ENCODE results near the gene CRYL1.
A peak's percentile ranks its signal among the peaks of the same experiment; 100 is the strongest.

The CRYL1 gene

GRCh38 chr13:20525601-20526544, at the start of gene CRYL1:
CRYL1 (minus strand) TSS chr13:20525857; CDS start chr13:20525794, 63 bp downstream.
- peak; percentile 64 for DNase-seq (ENCODE audit: low spot score)

DNA sequence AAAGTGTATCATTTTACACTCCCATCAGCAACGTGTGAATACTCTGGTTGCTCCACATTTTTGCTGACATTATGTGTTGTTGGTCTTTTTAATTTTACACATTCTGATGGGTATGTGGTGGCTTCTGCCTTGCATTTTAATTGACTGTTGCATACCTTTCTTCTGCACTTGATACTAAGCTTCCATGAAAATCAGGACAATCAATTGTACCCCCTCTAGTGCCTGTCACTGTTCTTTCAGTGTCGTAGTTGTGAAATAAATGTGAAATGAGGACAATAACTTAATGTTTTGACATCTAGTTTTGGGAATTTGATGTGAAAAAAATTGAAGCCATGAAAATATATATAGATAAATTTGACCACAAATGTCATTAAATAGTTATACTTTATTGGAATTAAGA, 48.0 kb upstream of the CRYL1 start:
- DNase-seq (ENCODE audit: low spot score): no peak

GRCh38 chr13:20573186-20573585, 47.5 kb upstream of the CRYL1 start:
- DNase-seq (ENCODE audit: low spot score): no peak

DNA sequence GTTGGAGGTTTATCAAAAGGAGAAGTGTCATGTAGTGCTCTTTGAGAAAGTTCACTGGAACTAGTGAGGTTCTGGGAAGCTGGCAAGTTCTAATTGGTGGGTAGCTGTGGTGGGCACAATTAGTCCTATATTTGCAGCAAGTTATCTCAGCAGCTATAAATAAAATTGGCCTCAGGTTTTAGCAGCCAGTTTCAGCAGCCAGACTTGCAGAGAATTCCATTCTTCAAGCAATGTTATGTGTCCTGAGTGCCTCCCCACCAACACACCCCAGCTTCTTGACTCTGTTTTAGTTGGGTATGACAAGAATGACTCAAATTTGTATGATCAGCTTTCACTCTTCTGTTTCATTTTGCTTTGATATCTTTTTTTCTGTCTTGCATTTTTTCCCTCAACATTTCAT, 46.0 kb upstream of the CRYL1 start:
- DNase-seq (ENCODE audit: low spot score): no peak

DNA sequence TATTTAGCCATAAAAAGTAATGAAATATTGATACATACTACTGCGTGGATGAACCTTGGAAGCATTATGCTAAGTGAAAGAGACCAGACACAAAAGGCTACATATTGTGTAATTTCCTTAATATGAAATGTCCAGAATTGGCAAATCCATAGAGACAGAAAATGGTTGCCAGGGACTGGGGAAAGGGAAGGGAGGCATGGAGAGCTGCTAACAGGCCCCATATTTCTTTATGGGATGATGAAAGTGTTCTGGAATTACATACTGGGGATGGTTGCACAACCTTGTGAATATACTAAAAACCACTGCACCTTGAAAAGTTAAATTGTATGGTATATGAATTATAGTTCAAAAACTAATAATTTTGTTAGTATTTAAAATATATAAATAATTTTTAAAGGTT, 44.9 kb upstream of the CRYL1 start:
- DNase-seq (ENCODE audit: low spot score): no peak

- no peak for DNase-seq (ENCODE audit: low spot score)
Observed at GRCh38 chr13:20567881-20568528, 42.3 kb upstream of the CRYL1 start.

GRCh38 chr13:20566898-20567874, 41.5 kb upstream of the CRYL1 start, which contains the start of gene IFT88:
IFT88 (plus strand) TSS chr13:20567157; CDS start chr13:20574386, 7,229 bp downstream.
- DNase-seq (ENCODE audit: low spot score): peak; percentile 80

DNA sequence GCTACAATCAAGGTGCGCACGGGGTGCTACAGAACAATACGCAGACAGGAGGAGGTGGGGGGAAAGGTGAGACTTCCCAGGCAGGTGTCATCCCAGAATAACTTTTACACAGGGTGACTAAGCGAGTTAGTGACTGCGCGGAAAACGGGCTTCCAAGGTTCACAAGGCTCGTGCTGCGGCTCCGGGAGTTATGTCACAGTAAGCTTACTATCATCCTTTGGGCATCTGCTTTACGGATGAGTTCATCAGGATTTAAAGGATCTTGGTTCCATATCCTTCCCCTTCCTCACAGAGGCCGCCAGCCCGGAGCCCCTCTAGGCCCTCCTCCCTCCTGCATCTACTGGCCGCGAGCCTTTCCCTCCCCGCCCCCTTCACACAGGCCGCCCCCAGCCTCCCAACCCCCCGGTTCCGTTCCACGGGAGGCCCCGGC, 40.8 kb upstream of the CRYL1 start:
- peak; percentile 29 for DNase-seq (ENCODE audit: low spot score)

DNA sequence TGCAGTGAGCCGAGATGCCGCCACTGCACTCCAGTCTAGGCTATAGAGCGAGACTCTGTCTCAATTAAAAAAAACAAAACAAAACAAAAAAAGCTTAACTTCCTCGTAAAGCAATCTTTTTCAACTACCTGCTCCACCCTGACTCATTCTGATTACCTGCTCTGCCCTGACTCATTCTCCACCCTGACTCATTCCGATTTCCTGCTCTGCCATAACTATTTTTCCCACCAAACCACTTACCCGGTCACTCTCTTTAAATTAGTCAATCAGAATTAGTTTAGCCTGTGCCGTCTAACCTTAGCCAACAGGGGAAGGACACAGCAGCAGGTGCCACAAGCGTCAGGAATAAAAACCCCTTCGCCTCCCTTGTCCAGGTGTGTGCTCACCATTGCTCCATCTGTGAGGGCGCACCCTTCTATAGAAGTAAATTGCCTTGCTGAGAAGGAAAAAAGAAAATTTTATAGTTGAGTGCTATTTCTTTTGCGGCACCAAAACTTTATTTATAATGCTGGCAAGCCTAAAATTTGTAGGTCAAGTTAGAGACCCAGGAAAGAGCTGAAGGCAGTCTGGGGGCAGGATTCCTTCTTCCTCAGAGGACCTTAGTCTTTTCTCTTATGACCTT, 39.6 kb upstream of the CRYL1 start:
- DNase-seq (ENCODE audit: low spot score): no peak

GRCh38 chr13:20561741-20562140, 36.1 kb upstream of the CRYL1 start:
- DNase-seq (ENCODE audit: low spot score): no peak

DNA sequence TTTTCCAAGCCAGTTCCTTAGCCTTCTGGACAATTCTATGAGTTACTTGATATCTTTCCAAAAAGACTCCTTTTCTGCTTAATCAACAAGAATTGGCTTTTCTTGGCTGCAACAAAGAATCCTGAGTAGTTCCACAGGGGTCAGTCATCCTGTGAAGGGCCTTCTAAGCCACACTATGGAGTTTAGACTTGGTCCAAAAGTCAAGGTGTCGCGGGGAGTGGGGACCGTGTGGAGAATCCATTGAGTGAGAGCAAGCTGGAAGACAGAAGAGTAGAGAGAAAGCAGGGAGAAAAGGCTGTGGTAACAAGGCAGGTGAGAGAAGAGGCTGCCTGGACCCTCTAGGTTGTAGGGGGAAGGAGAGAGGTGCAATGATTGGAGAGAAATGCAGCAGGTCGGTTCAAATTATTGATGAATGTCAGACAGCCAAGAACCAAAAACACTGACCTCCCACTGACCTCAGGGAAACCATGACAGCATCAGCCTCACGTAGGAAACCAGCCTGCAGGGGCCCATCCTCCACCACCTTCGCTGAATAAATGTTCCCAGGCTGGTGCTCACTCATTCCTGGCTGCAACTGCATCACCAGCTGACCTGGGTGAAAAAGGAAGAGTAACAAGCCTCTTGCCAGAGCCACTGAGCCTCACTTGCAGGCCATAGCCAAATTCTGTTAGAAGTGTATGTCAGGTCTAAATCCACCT, 34.2 kb upstream of the CRYL1 start:
- no peak for DNase-seq (ENCODE audit: low spot score)

DNA sequence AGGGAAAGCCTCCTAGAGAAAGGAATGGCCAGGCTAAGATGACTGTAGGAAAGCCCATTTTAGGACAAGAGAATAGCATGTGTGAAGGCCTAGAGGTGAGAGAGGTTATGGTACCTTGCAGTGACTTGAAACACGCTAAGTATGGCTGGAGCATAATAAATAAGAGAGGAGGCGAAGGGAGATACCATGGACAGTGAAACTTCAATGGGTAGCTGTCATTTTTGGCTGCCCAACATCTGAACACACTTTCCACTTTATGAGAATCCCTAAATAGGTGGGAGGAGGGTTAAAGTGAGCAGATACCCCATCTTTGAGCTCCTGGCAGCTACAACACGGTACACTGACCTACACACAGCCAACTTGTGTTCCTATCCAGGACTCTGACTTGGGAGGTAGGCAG, 33.3 kb upstream of the CRYL1 start:
- DNase-seq (ENCODE audit: low spot score): no peak

GRCh38 chr13:20553311-20553710, 27.7 kb upstream of the CRYL1 start:
- no peak for DNase-seq (ENCODE audit: low spot score)

DNA sequence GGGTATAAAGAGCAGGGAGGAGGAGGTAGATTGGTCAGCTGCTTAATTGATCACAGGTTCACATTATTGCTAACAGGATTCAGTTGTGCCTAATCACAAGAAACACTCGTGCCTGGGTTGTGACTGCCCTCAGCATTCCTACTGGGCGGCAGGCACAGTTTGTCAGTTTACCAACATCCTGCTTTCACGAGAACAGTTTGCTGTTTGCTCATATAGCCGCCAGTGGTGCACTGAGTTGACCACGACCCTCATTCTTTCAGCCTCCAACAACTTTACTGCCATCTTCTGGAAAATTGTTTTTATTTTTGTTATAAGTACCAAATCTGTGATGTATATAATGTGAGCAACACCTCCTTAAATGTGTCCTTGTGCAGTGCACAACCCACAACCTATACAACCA, 25.1 kb upstream of the CRYL1 start:
- DNase-seq (ENCODE audit: low spot score): no peak

- no peak for DNase-seq (ENCODE audit: low spot score)
Observed at GRCh38 chr13:20547479-20547908, 21.8 kb upstream of the CRYL1 start.

DNA sequence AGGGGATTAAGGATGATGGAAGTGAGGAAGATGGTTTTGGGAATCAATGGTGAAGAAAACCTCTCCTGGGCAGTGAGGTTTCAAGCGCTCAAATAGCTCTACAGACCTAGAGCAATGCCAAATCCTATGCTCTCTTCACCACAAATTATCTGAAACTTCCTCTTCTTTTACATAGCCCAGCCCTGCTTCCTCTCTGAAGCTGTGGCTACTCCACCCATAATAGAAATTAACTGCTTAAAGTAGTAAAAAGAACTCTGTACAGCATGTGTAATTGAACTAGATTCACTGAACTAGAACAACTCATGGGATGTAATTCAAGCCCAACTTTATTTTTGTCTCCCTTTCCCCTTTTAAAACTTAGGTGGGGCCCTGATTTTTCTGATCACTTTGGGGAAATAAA, 20.9 kb upstream of the CRYL1 start:
- no peak for DNase-seq (ENCODE audit: low spot score)

DNA sequence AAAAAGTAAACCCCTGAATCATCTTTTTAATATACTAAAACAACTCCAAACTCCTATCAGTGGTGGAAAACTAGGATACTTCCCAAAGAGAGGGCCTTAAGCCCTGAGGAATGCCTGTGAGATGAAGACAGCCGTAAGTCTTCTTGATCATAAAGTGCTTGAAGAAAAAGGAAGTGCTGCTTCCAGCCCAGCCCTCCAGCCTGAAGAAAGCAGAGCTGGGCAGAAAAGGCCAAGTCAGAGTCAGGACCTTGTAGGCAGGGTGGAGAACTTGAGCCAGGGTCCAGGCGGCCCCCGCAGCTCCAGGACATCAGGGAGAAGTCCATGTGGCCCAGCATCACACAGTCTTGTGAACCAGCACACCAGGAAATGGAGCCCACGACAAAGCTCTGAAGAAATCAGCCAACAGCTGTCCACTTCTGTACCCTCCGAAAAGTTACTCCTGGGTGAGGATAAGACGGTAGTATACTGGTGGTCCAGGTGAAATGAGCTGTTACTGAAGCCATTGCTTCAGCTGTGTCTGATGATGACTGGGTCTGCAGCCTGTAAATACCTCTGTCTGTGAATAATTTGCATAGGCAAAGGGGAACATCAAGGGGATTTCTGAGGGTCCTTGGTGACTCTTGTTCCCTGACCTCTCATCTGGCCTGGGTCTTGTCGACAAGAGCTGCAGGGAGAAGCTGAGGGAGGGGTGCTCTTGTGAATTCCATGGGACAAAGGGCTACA, 18.7 kb upstream of the CRYL1 start:
- DNase-seq (ENCODE audit: low spot score): no peak

- DNase-seq (ENCODE audit: low spot score): no peak
Observed at GRCh38 chr13:20536992-20537391, 11.3 kb upstream of the CRYL1 start.

DNA sequence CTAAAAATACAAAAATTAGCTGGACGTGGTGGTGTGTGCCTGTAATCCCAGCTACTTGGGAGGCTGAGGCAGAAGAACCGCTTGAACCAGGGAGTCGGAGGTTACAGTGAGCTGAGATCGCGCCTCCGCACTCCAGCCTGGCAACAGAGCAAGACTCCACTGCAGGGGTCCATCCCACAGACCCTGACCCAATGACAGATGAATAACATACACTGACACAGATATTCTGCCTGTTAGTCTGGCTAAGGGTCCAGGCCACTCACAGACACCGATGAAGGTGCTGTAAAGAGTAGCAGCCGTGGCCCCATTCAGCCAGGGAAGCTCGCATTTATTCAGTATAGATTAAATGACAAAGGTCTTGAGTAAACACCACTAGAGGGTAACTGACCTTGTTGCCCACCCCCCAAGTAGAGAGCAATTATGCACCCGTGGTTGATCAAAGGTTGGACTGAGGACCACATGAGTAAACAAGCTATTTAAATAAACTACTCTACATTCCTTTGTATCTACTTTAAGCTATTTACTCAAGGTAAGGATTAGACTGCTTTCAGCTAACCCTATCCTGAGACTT, 8.5 kb upstream of the CRYL1 start:
- no peak for DNase-seq (ENCODE audit: low spot score)

- no peak for DNase-seq (ENCODE audit: low spot score)
Observed at GRCh38 chr13:20528452-20528851, 2.8 kb upstream of the CRYL1 start.

All from hematopoietic multipotent progenitor cell treated with erythropoietin and hydrocortisone succinate and interleukin-3 and kit ligand, for 15 days (in vitro differentiated cells).